Measurements from ENCODE around the gene FHAD1.

The FHAD1 gene

DNA sequence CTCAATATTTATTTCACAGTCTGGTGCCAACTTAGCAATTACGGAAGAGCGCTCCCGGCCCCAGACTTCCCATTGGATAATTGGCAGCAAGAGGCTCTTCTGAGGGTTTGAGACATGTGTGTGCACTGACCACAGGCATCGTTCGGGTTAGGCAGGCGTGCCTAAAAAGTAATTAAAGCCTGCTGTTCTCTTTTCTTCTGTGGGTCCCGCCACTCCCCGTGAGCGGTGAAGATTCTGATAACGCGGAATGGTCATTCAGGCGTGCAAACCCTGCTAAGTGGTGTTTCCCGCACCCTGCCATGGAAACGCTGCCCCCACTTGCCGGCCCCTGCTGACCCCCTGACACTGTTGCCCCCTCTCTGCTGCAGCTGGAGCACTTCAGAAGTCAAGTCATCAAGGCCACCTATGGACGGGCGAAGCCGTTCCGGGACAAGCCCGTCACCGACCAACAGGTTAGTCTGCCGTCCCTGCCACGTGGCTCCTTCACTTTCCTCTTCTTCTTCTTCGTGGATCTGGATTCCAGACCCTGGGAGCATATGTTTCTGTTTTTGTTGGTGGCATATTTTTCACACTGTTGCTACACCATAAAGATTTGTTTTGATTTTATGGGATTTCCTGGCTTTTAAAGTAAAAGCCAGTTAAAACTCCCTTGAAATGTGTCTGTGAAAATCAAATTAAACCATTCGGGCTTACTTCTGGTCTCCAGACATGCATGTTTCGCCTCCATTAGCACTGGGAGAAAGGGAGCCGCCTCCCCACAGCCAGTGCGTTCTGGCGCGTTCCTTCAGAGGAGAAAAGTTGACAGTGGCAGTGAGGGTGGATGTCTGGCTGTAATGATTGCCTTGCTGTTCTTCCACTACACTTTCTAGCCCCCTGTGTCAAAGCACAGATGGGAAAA lies 79.9 kb downstream of the FHAD1 start:
- no peak overlapping the region for H3K9ac ChIP-seq
- H4K20me1 ChIP-seq, result no peaks in the 10 kb centered on the region
- H3K27me3 ChIP-seq, result no peaks in the 10 kb centered on the region
- no peak overlapping the region for H3K27ac ChIP-seq
- no peak for TF ChIP-seq Cebpa-rat (IDR thresholded peaks at IDR 0.05)
- no peaks in the 10 kb centered on the region for H3K9me3 ChIP-seq (replicated peaks in 1 of 11)
- no peaks in the 10 kb centered on the region for H3K36me3 ChIP-seq
- no peak overlapping the region for H3K4me2 ChIP-seq
- H3K4me3 ChIP-seq, result no peak overlapping the region
- peaks cover 13 to 58% (median 25%) of the 10 kb centered on the region in 10 experiments for H3K4me1 ChIP-seq

DNA sequence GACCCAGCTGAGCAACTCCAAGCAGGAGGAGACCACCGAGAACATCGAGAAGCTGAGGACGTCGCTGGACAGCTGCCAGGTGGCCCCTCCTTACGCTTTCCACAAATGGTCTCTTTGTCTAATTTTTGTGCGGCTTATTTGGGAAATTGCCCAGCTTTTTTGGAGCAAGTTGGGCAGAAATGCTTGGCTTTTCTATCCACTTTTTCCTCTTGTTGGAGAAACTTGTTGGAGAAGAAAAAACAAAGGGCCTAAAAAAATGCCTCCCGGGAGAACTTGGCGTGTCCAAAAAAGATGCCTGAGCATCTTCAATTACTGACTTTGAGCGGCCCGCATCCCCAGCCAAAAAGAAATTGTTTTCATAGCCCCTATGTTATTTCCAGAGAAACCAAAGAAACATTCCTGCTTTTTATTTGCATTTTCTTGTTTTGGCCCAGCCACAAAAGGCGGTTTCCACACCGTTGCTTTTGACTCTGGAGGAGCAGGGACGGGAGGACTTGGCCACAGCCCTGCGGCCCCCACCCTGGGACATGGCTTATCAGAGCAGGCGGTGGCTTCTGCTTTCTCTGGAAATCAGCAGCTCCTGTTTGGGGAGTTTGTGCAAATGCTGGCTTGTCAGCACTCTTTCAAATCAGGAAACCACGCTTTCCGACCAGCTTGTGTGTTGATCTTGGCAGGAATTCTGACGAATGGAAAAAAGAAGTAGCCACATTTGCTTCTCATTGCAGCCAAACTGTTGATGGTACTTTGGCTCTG lies 81.5 kb downstream of the FHAD1 start:
- Histone ChIP-seq H3K27ac (peak overlapping the region in 3 of 11 experiments; percentile 23 to 34 (median 29); a peak in 3 of 22 replicates), H3K4me2 (peak overlapping the region; percentile 43 to 94 (median 63)), H3K4me1 (peaks cover 13 to 65% (median 23%) of the 10 kb centered on the region in 10 experiments), H3K36me3 (no peaks in the 10 kb centered on the region), H3K9me3 (replicated peaks in 1 of 11) (no peaks in the 10 kb centered on the region), H3K9ac (peak overlapping the region in 3 of 11 experiments; percentile 14 to 49 (median 35); a peak in 2 of 22 replicates), H4K20me1 (no peaks in the 10 kb centered on the region), H3K27me3 (no peaks in the 10 kb centered on the region), H3K4me3 (peak overlapping the region in 1 of 10 experiments; percentile 10; a peak in 1 of 20 replicates)
- TF ChIP-seq Cebpa-rat (IDR thresholded peaks at IDR 0.05), result no peak

DNA sequence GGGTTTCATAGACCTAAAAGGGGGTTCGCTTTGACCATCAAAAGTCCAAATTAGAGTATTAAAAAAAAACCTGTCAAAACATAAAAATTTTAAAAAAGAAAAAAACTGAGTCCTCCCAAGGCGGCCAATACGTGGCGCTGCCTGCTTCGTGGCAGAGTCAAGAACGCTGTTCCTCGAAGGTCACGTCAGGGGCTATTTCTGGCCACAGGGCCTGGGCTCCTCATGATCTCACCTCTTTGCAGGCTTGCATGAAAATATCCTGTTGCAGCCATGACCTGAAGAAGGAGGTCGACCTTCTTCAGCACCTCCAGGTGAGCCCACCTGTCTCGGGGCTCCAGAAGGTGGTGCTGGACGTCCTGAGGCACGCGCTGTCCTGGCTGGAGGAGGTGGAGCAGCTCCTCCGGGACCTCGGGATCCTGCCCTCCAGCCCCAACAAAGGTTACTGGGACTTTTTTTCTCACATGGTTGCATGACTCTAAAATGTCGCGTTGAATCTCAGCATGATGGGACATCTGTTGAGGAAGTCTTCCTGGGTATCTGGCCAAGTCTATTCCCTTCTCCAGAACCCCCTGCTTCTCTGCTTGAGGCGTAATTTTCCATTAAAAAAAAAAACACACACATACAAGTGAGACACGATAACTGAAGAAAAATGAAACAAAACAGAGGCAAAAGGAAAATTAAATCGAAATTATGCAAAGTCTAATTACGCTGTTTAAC lies 82.2 kb downstream of the FHAD1 start:
- Histone ChIP-seq H3K27ac (peak overlapping the region in 3 of 11 experiments; percentile 9 to 34 (median 29); a peak in 3 of 22 replicates), H3K27me3 (no peaks in the 10 kb centered on the region), H3K9ac (peak overlapping the region in 3 of 11 experiments; percentile 14 to 49 (median 35); a peak in 2 of 22 replicates), H4K20me1 (no peaks in the 10 kb centered on the region), H3K4me3 (peak overlapping the region in 1 of 10 experiments; percentile 10; a peak in 1 of 20 replicates), H3K36me3 (no peaks in the 10 kb centered on the region), H3K4me1 (peaks cover 13 to 61% (median 18%) of the 10 kb centered on the region in 10 experiments), H3K4me2 (peak overlapping the region; percentile 43 to 94 (median 63)), H3K9me3 (replicated peaks in 1 of 11) (no peaks in the 10 kb centered on the region)
- TF ChIP-seq Cebpa-rat (IDR thresholded peaks at IDR 0.05), result no peak

DNA sequence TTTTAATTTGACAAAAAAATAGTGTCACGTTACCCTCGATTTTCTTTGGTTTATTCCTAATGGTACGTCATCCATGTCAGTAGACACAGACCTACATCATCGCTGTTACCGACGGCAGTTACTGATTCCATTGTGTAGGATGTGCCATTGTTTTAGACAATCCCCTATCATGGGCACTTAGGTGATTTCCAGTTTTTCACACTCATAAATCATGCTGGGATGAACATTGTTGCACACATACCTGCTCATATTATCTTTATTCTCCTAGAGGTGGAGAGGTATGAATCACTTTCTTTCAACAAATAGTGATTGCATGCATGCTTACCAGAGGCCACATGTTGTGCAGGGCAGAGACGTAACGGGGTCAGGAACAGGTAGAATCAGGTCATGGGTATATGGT lies 83.0 kb downstream of the FHAD1 start:
- Histone ChIP-seq H3K27me3 (no peaks in the 10 kb centered on the region), H3K9me3 (replicated peaks in 1 of 11) (no peaks in the 10 kb centered on the region), H4K20me1 (no peaks in the 10 kb centered on the region), H3K4me2 (peak overlapping the region in 3 of 11 experiments; percentile 90 to 94 (median 92); a peak in 6 of 22 replicates), H3K4me3 (no peak overlapping the region), H3K4me1 (peaks cover 13 to 54% (median 15%) of the 10 kb centered on the region in 10 experiments), H3K27ac (no peak overlapping the region; a peak in 1 of 22 replicates), H3K36me3 (no peaks in the 10 kb centered on the region), H3K9ac (no peak overlapping the region)
- TF ChIP-seq Cebpa-rat (IDR thresholded peaks at IDR 0.05), result no peak

- H3K27me3 ChIP-seq, result no peaks in the 10 kb centered on the region
- H3K4me3 ChIP-seq, result no peak overlapping the region
- no peaks in the 10 kb centered on the region for H4K20me1 ChIP-seq
- no peak for TF ChIP-seq Cebpa-rat (IDR thresholded peaks at IDR 0.05)
- H3K4me1 ChIP-seq, result peaks cover 13 to 49% (median 15%) of the 10 kb centered on the region in 10 experiments
- H3K9me3 ChIP-seq (replicated peaks in 1 of 11), result no peaks in the 10 kb centered on the region
- no peak overlapping the region for H3K9ac ChIP-seq
- no peak overlapping the region for H3K27ac ChIP-seq
- no peaks in the 10 kb centered on the region for H3K36me3 ChIP-seq
- H3K4me2 ChIP-seq, result no peak overlapping the region
These were observed 84.2 kb downstream of the FHAD1 start for GRCh38 chr1:15331180-15331579.

DNA sequence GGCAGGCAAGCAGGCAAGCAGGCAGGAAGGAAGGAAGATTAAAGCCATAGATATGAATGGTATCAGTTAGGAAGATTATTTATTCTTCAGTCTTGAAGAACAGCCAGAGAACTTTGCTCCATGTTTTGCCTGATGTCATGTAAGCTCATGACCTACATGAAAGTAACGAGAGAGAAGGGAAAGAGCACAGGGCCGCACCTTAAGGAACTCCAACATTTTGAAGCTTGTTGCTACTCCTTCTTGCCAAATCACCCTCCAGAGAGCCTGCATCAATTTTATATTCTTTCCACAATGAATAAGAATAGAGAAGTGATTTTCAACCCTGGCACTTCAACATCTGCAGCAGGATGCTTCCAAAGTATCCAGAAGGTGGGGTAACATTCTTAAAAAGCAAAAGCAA lies 84.7 kb downstream of the FHAD1 start:
- Histone ChIP-seq H3K4me3 (no peak overlapping the region), H3K27ac (no peak overlapping the region), H4K20me1 (no peaks in the 10 kb centered on the region), H3K4me2 (no peak overlapping the region), H3K36me3 (no peaks in the 10 kb centered on the region), H3K27me3 (no peaks in the 10 kb centered on the region), H3K9ac (no peak overlapping the region), H3K9me3 (replicated peaks in 1 of 11) (no peaks in the 10 kb centered on the region), H3K4me1 (peaks cover 13 to 49% (median 15%) of the 10 kb centered on the region in 10 experiments)
- TF ChIP-seq Cebpa-rat (IDR thresholded peaks at IDR 0.05), result no peak

DNA sequence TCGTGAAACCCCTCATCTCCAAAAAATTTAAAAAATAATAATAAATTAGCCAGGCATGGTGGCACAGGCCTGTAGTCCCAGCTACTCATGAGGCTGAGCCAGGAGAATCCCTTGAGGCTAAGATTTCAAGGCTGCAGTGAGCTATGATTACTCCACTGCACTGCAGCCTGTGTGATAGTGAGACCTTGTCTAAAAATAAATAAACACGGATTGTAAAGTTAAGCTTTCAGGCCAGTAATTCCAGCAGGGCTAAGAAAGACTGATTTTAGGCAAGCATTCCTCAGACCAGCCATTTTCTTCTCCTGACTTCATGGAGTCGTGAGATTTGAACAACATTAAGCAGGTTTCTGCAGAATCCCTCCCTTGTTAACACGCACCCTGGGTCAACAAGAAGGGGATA lies 85.5 kb downstream of the FHAD1 start:
- Histone ChIP-seq H3K36me3 (no peaks in the 10 kb centered on the region), H3K4me2 (peak overlapping the region in 2 of 11 experiments; percentile 14 to 64; a peak in 3 of 22 replicates), H3K9ac (no peak overlapping the region), H3K27me3 (no peaks in the 10 kb centered on the region), H3K27ac (no peak overlapping the region), H4K20me1 (no peaks in the 10 kb centered on the region), H3K9me3 (replicated peaks in 1 of 11) (no peaks in the 10 kb centered on the region), H3K4me1 (peaks cover 13 to 48% (median 15%) of the 10 kb centered on the region in 10 experiments), H3K4me3 (no peak overlapping the region)
- no peak for TF ChIP-seq Cebpa-rat (IDR thresholded peaks at IDR 0.05)

DNA sequence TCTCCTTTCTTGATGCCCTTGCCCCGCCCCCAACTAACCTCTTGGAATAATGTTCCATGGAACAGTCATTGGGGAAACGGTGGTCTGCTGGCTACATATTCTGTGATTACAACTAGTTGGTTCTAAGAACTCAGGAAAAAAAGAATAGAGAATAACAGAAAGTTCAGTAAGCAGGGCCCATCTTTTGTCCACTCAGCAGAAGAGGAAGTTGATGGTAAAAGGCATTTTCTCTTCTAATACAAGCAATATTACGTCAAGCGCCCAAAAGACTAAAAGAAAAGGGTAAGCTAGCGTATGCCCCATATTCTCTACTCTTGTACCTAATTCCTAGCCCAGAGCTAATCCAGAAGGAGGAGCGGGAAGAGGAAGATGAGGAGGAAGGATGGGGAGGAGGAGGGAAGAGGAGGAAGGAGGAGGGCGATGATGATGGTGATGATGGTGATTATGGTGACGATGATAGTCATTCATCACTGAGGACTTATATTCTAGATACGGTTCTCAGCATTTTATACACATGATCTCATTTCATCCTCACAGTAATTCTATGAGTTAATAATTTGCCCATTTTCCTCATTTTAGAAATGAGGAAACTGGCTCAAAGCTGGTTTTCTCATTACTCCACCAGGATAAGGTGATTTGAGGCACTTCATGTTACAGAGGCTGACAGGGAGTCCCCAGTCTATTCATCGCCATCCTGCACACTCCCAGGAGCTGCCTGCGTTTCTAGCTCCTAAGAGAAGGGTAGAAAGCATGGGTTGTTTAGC lies 86.1 kb downstream of the FHAD1 start:
- Histone ChIP-seq H3K4me1 (peaks cover 13 to 48% (median 15%) of the 10 kb centered on the region in 10 experiments), H3K9me3 (replicated peaks in 1 of 11) (no peaks in the 10 kb centered on the region), H3K27me3 (no peaks in the 10 kb centered on the region), H3K9ac (no peak overlapping the region), H3K4me2 (peak overlapping the region in 3 of 11 experiments; percentile 12 to 64 (median 14); a peak in 4 of 22 replicates), H3K36me3 (no peaks in the 10 kb centered on the region), H4K20me1 (no peaks in the 10 kb centered on the region), H3K4me3 (no peak overlapping the region), H3K27ac (no peak overlapping the region)
- TF ChIP-seq Cebpa-rat (IDR thresholded peaks at IDR 0.05), result no peak
